ENCODE results near the gene BCAP31. TPM values are rescaled to one million over a fixed set of nuclear protein-coding genes. Genes with fewer than 3 reads are reported as not detected.

BCAP31 gene
- total RNA-seq, 2 experiments from 2014 or later: 42.1 to 43.1 TPM

DNA sequence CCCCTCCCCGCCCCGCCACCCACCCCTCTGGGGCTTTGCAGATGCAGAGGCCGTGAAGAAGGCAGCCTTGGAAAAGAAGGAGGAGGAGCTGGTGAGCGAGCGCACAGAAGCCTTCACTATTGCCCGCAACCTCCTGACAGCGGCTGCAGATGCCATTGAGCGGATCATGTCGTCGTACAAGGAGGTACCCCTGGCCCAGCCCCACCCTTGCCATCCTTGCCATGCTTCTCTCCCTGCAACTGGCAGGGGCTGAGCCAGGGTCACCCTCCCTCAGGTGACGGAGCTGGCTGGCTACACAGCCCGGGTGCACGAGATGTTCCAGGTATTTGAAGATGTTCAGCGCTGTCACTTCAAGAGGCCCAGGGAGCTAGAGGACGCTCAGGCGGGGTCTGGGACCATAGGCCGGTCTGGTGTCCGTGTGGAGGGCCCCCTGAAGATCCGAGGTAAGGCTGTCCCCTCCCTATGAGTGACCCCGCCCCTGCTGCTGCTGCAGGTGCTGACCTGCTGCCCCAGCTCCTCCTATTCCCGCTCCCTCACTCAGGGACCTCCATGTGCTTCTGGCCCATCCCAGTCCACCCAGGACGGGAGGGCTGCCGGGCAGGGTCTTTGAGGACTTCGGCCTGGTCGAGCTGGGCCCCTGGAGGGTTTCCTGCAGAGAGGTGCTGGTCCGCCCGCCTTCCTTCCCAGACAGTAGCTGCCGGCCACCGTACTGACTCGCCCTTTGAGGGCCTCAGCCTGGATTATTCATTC lies 12.1 kb upstream of the BCAP31 start:
- no peak overlapping the region for H3K27ac Mint-ChIP-seq
- CTCF ChIA-PET: no interaction called here

GRCh38 chrX:153735274-153735673 lies 11.1 kb upstream of the BCAP31 start:
- ATAC-seq (ENCODE audit: poor library complexity) (peak; percentile 48), DNase-seq (peak in 3 of 14 experiments; percentile 42 to 66 (median 49))
- H3K27ac Mint-ChIP-seq: peak overlapping the region; percentile 53
- peaks cover 20% of the 10 kb centered on the region for H3K4me1 Mint-ChIP-seq (ENCODE audit: low read depth)
- TF ChIP-seq, protein P1, sequence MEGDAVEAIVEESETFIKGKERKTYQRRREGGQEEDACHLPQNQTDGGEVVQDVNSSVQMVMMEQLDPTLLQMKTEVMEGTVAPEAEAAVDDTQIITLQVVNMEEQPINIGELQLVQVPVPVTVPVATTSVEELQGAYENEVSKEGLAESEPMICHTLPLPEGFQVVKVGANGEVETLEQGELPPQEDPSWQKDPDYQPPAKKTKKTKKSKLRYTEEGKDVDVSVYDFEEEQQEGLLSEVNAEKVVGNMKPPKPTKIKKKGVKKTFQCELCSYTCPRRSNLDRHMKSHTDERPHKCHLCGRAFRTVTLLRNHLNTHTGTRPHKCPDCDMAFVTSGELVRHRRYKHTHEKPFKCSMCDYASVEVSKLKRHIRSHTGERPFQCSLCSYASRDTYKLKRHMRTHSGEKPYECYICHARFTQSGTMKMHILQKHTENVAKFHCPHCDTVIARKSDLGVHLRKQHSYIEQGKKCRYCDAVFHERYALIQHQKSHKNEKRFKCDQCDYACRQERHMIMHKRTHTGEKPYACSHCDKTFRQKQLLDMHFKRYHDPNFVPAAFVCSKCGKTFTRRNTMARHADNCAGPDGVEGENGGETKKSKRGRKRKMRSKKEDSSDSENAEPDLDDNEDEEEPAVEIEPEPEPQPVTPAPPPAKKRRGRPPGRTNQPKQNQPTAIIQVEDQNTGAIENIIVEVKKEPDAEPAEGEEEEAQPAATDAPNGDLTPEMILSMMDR (IDR thresholded peaks at IDR 0.05): no peak
- ChIA-PET POLR2A (no interaction called here), CTCF (no interaction called here)
- peaks cover 21% of the 10 kb centered on the region for H3K4me1 ChIP-seq (ENCODE audit: insufficient read depth, low read length)
- H3K27me3 Mint-ChIP-seq: no peaks in the 10 kb centered on the region
- intact Hi-C loops (cut with DNase I, micrococcal nuclease): no loop called here
- no peaks in the 10 kb centered on the region for H3K9me3 Mint-ChIP-seq
- peaks cover 29% of the 10 kb centered on the region for H3K36me3 Mint-ChIP-seq (ENCODE audit: low read depth)
- no peaks in the 10 kb centered on the region for H3K27me3 ChIP-seq (ENCODE audit: control insufficient read depth in 1 of 2, insufficient read depth in 2 of 2, low read length in 2 of 2)
- H3K4me3 ChIP-seq (ENCODE audit: low read length): no peak overlapping the region
- no peaks in the 10 kb centered on the region for H3K9me3 ChIP-seq (ENCODE audit: control insufficient read depth in 1 of 2, insufficient read depth in 1 of 2, low read length in 2 of 2)
- peaks cover 10% of the 10 kb centered on the region for H3K36me3 ChIP-seq (ENCODE audit: insufficient read depth, low read length)
- no peak overlapping the region for H3K27ac ChIP-seq (ENCODE audit: low read depth in 1 of 2, low read length in 2 of 2)
- peak overlapping the region; percentile 20 for H3K4me3 Mint-ChIP-seq

More for the DNA sequence above, 12.1 kb upstream of the BCAP31 start:
- no peaks in the 10 kb centered on the region for H3K27me3 Mint-ChIP-seq
- H3K36me3 ChIP-seq (ENCODE audit: insufficient read depth, low read length): peaks cover 10% of the 10 kb centered on the region
- ATAC-seq (ENCODE audit: poor library complexity): no peak
- peaks cover 23% of the 10 kb centered on the region for H3K36me3 Mint-ChIP-seq (ENCODE audit: low read depth)
- H3K27me3 ChIP-seq (ENCODE audit: control insufficient read depth in 1 of 2, insufficient read depth in 2 of 2, low read length in 2 of 2): no peaks in the 10 kb centered on the region
- DNase-seq: no peak
- POLR2A ChIA-PET: no interaction called here
- no peaks in the 10 kb centered on the region for H3K9me3 ChIP-seq (ENCODE audit: control insufficient read depth in 1 of 2, insufficient read depth in 1 of 2, low read length in 2 of 2)
- no peaks in the 10 kb centered on the region for H3K9me3 Mint-ChIP-seq
- H3K4me3 ChIP-seq (ENCODE audit: low read length): no peak overlapping the region
- TF ChIP-seq, protein P1 (IDR thresholded peaks at IDR 0.05): no peak
- peaks cover 23% of the 10 kb centered on the region for H3K4me1 Mint-ChIP-seq (ENCODE audit: low read depth)
- peaks cover 31% of the 10 kb centered on the region for H3K4me1 ChIP-seq (ENCODE audit: insufficient read depth, low read length)
- no peak overlapping the region for H3K4me3 Mint-ChIP-seq
- intact Hi-C loops (cut with DNase I, micrococcal nuclease): no loop called here
- no peak overlapping the region for H3K27ac ChIP-seq (ENCODE audit: low read depth in 1 of 2, low read length in 2 of 2)

GRCh38 chrX:153734871-153735270 lies 10.7 kb upstream of the BCAP31 start:
- H3K4me3 ChIP-seq (ENCODE audit: low read length): no peak overlapping the region
- H3K4me1 ChIP-seq (ENCODE audit: insufficient read depth, low read length): peaks cover 17% of the 10 kb centered on the region
- no peaks in the 10 kb centered on the region for H3K27me3 ChIP-seq (ENCODE audit: control insufficient read depth in 1 of 2, insufficient read depth in 2 of 2, low read length in 2 of 2)
- intact Hi-C loops (cut with DNase I, micrococcal nuclease): no loop called here
- ChIA-PET POLR2A (no interaction called here), CTCF (no interaction called here)
- H3K27me3 Mint-ChIP-seq: no peaks in the 10 kb centered on the region
- ATAC-seq (ENCODE audit: poor library complexity) (no peak), DNase-seq (no peak)
- H3K27ac Mint-ChIP-seq: no peak overlapping the region
- no peaks in the 10 kb centered on the region for H3K9me3 Mint-ChIP-seq
- H3K27ac ChIP-seq (ENCODE audit: low read depth in 1 of 2, low read length in 2 of 2): no peak overlapping the region
- peaks cover 29% of the 10 kb centered on the region for H3K36me3 Mint-ChIP-seq (ENCODE audit: low read depth)
- peaks cover 16% of the 10 kb centered on the region for H3K4me1 Mint-ChIP-seq (ENCODE audit: low read depth)
- H3K4me3 Mint-ChIP-seq: no peak overlapping the region
- TF ChIP-seq, protein P1 (IDR thresholded peaks at IDR 0.05): no peak
- no peaks in the 10 kb centered on the region for H3K9me3 ChIP-seq (ENCODE audit: control insufficient read depth in 1 of 2, insufficient read depth in 1 of 2, low read length in 2 of 2)
- peaks cover 10% of the 10 kb centered on the region for H3K36me3 ChIP-seq (ENCODE audit: insufficient read depth, low read length)
